GM12891 (cell line): ENCODE data around the gene ECE2.

ENCODE experiments used
- POLR2A ChIP-seq: IDR thresholded peaks from 2 replicates; pipeline ENCODE4 v1.6.1; 2011; ENCODE audit warnings: low read depth, low read length, control low read depth
- POU2F2 ChIP-seq: IDR thresholded peaks from 2 replicates; pipeline ENCODE4 v1.6.1; 2011; ENCODE audit warnings: low read depth, mild to moderate bottlenecking, control low read depth, low read length, moderate library complexity
- TAF1 ChIP-seq: IDR thresholded peaks from 2 replicates; pipeline ENCODE4 v1.6.1; 2011; ENCODE audit warnings: low read depth, low read length, control low read depth

GRCh38 chr3:184260724-184261269 lies 15.0 kb upstream of the ECE2 start:
- TF ChIP-seq POU2F2 (no peak), POLR2A (no peak), TAF1 (no peak)
